Cerebellar cortex (tissue), 1 donor: ENCODE results near the gene AGBL4.

Experiments used
- DNase-seq: peaks from one replicate; pipeline ENCODE4 v3.0.0-alpha.2; 2015; ENCODE audit warnings: low spot score

Gene AGBL4

DNA sequence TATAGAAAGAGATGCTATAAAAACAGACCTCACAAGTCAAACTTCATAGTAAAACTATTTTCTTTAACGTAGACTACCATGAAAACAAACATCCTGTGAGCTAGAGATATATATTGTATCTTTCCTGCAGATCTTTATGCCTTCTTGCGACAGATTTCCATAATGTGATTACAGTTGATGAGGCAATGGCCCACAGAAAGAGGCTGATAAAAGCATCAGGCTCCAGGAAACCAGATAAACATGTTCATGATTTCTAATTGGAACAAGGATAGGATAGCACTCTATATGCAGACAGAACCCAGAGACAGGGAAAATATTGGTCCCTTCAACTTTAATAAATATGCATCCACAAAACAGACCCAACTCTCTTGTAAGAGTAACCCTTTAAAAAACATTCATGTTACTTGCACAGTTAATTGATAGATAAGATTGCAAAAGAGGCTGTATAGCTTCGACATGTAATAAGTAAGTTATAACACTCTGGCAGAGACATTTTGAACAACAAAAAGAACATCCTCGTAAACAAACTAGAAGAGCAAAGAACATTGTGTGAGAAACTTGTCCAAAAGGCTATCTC lies 329.4 kb downstream of the AGBL4 start:
- DNase-seq, result no peak

DNA sequence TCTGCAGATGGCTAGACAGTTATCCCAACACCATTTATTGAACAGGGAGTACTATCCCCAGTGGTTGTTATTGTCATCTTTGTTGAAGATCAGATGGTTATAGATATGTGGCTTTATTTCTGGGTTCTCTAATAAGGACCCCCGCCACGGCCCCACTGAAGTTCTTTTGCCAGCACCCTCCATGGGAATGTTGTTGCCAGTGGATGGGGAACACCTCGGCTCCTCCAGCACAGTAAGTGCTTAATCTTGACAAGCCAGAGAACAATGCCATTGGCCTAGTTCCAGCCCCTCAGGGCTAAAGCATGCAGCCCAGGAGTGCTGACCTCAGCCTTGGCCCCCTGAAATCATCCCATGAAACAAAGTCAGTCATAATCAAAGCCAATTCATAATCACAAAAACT lies 337.6 kb downstream of the AGBL4 start:
- DNase-seq, result no peak

DNA sequence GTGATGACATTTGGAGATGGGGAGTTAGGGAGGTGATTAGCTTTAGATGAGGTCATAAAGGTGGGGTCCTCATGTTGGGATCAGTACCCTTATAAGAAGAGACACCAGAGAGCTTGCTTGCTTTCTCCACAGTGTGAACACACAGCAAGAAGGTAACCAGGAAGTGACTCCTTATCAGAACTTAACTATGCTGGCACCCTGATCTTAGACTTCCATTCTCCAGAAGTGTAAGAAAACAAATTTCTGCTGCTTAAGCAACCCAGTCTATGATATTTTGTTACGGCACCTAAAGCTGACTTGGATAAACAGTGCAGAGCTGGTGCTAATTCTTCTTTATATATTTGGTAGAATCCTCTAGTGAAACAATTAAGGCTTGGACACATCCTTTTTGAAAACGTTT lies 346.0 kb downstream of the AGBL4 start:
- DNase-seq, result no peak

DNA sequence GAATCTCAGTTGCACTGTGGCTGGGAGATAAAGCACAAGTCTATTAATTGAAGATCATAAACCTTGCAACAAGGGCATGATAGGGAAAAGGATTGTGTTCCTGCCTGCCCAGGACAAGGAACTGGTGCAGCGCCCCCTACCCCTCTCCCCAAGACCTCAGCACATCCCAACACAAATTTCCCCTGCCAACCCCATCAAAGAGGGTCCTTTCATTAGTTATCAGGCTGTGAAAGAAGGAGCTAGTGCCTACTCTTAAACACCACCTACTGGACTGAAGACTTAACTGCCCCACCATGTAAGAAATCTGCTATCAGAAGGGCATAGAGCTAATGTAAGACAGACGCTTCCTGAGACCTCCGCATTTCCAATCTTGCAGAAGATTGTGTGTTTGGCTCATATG lies 372.6 kb downstream of the AGBL4 start:
- no peak for DNase-seq

DNA sequence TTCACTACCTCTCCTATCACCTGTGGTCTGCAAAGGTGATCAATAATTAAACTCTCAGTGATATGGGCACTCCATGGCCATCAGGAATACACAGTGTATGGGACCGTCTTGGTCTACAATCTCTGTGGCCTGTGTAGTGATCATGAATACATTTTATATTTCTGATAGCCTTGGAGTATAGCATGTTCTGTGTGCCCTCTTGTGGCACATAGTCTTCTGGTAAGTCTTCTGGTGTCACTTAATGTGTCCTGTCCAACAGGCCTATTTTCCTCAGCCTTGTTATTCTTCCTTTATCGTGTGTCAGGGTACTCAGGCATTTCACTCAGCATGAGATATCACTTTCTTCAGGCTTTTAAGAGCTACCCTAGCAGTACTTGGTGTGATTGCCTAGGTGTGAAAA lies 393.6 kb downstream of the AGBL4 start:
- DNase-seq, result no peak

DNA sequence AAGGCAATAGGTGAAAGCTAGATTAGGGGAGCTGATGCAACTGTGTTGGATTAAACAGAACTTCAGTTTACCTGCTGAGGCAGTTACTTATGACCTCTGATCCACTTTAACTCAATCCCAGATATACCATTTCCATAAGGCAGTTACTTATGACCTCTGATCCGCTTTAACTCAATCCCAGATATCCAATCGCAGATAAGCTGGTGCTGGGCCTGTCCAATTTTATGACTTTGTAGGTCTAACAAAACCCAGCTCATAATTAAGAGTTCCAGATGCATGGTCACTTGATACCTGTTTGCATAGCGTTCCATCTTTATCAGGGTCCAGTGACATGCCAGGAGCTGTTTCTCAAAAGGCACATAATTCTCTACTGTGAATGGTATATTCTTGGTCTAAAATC lies 396.0 kb downstream of the AGBL4 start:
- DNase-seq, result no peak

DNA sequence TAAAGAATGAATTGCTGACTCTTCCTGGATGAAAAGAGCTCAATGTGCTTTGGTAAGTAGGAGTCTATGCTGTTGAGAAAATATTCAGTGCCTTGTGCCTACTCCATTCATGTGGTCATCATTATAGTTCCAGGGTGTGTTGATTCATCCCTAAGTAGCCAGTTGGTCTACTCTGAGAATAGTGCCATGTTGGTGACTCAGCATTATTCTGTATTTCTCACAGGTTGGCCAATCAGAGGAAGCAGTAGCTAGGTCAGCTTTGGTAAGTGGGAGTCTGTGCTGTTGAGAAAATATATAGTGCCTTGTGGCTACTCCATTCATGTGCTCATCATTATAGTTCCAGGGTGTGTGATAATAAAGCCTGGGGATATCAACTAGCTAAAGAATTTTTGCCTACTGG lies 397.3 kb downstream of the AGBL4 start:
- no peak for DNase-seq

DNA sequence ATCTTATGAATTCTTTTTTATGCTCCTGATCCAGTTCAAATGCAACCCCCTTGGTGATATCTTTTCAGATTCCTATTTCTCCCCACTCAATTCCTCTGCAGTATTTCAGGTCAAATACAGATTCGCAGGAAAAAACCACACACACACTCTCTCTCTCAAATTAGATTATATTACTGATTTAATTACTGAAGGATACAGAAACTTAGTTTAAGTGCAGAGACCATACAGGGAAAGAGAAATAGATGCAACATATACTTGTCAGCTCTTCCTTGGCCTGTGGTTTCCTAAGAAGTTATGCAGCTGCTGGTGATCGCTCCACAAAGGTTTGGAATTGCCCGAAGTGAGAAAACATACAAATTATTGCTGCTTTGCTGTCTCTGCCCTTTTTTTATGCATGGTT lies 400.9 kb downstream of the AGBL4 start:
- DNase-seq, result no peak

DNA sequence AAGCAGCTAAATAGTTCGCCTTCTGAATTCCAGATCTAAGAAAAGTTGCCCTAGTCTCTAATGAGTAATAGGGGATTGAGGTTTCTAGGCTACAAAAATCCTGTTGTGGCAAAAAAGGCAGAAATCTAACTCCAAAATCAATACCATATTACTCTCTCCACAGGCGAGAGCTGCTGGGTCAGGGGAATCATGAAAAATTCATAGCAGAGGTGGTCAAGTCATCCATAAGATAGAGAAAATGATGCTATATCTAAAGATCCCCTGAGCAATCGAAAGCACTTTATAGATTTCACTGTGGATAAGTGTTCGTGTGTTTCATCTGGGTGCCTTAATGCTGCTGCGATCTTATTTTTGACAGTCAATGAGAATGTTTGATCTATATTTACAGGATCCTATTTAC lies 417.7 kb downstream of the AGBL4 start:
- no peak for DNase-seq

DNA sequence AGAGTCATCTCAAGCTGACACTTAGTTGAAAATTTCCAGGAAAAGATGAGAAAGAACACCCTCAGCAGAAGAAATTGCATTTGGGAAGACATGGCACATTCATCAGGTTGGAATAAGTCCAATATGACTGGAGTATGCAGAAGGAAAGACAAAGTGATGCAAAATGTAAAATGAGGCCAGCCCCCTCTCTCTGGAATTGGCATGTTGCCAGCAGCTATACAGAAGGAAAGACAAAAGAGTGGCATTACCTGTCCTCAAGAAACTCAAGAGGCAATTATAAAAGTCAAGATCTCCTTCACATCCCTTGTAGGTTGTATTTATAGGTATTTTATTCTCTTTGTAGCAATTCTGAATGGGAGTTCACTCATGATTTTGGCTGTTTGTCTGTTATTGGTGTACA lies 426.3 kb downstream of the AGBL4 start:
- DNase-seq, result no peak

DNA sequence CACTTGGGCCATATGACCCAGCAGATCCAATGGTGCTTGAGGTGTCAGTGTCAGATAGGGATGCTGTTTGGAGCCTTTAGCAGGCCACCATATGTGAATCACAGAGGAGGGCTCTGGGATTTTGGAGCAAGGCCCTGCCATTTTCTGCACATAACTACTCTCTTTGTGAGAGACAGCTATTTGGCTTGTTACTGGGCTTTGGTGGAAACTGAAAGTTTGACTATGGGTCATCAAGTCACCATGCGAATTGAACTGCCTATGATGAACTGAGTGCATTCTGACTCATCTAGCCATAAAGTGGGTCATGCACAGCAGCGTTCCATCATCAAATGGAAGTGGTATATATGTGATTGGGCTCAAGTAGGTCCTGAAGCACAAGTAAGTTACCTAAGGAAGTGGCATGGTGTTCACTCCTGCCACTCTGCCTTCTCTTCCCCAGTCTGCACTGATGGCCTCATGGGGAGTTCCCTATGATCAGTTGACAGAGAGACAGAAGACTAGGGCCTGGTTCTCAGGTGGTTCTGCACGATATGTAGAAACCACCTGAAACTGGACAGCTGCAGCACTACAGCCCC lies 447.3 kb downstream of the AGBL4 start:
- DNase-seq, result no peak

DNA sequence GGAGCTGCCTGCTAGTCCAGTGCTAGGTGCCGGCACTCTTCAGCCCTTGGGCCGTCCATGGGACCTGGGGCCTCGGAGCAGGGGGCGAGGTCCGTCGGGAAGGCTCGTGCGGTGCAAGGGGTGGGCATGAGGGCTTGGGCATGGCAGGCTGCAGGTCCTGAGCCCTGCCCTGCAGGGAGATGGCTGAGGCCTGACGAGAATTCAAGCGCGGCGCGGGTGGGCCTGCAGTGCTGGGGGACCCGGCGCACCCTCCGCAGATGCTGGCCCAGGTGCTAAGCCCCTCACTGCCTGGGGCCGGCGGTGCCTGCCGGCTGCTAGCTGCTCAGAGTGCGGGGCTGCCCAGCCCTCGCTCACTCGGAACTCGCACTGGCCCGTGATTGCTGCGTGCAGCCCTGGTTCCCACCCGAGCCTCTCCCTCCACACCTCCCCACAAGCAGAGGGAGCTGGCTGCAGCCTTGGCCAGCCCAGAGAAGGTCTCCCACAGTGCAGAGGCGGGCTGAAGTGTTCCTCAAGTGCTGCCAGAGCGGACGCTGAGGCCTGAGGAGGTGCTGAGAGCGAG lies 467.0 kb downstream of the AGBL4 start:
- DNase-seq, result no peak

DNA sequence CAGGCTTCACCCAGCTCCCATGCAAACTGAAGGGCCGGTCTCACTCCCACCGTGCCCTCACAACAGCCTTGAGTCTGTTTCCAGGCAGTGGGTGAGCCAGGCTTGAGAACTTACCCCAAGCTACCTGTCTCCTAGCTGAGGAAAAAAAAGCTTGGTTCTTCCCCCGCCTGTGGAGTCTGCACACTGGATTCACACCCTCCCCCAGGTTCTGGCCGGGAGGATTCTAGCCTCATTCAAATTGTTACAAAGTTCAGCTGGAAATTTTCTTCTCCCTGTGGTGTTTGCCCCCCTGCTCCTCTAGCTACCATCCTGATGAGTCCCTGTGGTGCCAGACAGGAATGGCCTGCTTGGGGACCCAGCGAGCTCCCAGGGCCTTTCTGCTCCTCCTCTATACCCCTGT lies 471.7 kb downstream of the AGBL4 start:
- no peak for DNase-seq

DNA sequence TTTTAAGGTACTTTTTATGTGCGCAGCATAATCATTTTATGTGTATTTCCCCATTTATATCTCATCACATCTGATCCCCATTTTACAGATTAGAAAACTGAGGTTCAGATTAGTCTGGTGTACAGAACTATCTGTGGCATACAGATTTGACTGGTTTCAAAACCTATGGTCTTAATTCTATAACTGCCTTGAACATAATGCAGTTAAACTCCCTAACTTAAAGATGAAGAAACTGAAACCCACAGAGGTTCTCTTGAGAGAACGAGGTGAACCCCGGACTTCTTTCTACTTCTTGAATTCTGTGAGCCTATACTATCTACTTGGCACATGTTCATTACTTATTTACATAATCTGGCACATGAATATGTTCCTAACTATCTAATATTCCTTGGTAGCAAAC lies 479.1 kb downstream of the AGBL4 start:
- DNase-seq, result no peak

DNA sequence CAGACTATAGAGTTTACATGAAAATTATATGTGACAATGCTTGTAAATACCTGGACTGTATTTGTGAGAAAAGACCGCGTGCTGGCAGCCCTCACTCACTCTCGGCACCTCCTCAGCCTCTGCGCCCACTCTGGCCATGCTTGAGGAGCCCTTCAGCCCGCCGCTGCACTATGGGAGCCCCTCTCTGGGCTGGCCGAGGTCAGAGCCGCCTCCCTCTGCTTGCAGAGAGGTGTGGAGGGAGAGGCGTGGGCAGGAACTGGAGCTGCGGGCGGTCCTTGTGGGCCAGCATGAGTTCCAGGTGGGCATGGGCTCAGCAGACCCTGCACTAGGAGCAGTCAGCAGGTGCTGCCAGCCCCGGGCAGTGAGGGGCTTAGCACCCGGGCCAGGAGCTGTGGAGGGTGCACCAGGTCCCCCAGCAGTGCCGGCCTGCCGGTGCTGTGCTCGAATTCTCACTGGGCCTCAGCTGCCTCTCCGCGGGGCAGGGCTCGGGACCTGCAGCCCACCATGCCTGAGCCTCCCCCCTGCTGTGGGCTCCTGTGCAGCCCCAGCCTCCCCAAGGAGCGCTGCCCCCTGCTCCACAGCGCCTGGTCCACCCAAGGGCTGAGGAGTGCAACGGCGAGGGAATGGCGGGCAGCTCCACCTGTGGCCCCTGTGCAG lies 482.5 kb downstream of the AGBL4 start:
- no peak for DNase-seq

DNA sequence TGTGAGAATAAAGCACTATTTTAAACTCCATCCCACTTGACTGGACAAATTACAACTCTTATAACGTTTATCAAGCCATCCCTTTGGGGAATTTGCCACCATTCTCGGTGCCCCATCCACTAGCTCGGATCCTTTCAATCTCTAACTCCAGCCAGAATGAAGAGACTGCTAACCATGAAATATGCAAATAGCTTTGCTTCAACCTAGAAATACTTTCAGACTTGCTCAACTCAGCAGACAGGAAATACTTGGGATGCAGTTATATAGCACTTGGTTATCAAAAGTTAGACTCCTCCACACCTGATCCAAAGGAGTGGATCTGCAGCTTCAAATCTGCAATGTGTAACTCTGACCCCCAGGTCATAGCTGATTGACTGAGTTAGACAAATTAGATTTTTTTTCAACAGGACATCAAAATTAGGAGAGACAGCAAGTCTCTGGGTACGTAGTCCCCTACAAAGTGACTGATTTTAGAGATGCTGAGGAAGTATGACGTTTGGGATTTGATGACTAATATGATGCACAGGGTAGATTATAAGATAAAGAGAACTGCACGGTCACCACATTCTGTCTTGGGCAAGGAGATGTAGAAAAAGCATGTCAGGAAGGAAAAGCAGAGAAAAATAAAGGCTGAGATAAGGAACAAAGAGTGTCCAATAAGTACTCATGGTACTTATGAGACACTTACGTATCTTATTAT lies 496.0 kb downstream of the AGBL4 start:
- no peak for DNase-seq

DNA sequence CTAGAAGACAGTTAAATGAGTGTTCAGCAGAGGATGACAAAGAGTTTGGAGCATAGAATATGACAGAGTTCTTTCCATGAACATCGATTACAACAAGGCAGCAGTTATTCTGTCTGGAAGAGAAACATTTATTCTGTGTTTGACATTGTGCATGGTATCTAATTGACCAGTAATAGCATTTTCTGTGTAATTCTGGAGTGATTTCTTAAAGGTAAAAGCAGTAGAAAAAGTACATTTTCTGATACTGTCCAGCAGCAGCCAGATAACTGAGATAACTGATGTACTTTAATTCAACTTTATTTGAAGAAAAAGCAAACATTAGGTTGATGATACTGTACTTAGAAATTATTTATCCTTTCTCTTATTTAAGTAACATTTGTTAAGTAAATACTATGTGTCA lies 497.1 kb downstream of the AGBL4 start:
- no peak for DNase-seq

DNA sequence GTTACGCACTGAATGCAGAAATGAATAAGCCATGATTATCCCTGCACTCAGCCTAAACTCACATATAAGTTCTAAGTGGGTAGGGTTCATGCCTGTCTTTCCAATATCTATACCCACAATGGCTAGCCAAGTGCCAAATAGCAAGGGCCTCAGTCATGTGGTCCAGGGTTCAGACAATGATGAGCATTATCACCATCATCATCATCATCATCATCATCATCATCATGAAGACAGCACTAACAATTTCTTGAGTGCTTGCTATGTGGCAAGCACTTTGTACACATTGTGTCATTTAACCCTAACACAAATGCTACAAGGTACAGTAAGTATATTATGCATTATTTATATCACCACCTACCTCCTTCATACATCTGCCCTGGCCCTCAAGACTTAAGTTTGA lies 500.0 kb downstream of the AGBL4 start:
- DNase-seq, result no peak

DNA sequence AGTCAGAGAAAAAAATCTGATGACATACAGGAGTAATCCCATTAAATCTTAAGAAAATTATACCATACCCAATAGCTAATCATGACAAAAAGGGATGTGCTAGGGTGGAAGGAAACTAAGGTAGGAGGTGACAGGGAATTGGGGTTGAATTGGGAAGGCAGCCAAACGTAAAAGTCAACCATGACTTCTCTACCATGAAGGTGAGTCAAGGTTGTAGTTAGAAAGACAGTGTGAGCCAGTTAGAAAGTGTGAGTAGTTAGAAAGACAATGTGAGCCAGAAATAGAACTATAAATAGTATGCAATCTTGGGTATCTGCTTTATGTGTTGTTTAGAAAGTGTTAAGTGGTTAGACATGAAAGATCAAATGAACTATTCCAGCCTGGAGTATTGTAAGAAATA lies 556.8 kb downstream of the AGBL4 start:
- DNase-seq, result no peak

DNA sequence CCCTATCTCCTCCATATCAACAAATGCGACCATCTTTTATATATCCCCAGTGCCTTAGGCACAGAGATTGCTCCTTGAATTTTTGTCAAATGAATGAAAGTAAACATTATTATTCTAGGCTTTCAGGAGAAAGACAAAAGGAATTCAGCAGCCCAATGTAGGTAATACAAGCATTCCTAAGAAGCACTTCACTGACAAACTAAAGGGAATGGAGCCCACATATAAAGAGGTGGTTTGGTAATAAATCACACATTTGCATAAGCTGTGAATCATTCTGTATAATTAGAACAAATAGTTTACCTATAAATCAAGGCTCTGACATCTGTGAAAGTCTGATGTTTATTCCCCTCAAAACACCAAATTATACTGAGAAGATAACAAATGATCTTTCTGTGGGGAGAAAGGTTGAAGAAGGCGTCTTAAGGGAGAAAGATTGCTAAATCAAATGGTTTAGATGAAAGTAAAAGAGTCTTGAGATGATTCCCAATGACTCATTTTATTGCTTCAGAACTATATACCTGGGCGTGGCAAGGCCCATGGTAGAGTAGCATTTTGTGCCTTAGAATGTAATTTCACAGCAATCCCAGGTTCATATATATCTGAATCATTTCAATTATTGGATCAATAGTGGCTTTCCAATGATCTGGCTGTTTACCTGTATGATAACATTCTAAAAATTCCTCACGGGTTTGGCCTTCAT lies 558.1 kb downstream of the AGBL4 start:
- DNase-seq, result no peak

DNA sequence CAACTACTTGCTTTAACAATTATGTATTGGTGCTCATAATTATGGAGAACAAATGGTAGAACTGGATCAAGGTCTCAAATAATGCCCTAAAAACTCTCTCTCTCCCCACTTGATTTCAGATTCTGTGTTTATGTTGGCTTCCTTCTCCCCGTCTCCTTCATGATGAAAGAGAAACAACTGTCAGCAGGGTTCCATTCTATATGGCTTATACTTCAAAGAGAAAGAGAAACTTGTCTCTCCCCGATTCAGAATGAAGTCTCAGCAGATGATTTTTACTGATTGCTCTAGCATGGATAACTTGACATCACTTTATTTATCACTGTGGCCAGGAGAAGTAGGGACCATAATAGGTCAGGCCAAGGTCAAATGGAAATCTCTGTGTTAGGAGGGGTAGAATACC lies 575.6 kb downstream of the AGBL4 start:
- DNase-seq, result no peak

DNA sequence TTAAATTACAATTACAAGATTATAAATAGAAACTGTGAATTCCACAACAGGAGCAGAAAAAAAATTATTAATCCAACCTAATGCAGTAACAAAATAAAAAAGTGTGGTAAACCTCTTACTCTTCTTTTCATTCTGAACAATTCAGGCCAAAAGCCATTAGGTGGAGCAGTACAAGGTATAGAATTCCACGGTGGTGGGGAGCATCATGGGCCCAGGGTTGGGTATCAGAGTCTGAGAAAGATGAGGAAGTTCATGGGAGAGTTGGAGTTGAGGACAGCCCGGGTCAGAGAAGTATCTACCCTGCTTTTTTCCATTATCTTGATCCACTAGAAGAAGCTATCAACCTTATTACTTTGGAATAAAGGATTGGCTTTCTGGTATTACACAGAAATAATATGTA lies 586.9 kb downstream of the AGBL4 start:
- no peak for DNase-seq

DNA sequence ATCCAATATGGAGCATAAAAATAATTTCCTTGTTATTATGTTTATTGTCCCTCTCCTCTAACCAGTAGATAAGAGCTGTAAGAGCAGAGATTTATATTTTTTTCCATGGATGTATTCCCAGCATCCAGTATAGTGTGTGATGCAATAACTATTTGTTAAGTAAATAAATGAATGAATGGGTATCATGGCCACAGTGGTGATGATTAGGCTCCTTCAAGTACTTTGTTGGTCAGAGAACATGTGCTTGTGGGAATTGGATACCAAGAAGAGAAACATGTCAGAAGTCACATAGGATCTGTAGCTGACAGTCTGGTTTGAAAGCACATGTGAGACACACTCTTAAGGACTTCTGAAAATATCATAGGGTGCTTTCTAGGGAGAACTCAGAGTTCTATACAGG lies 588.5 kb downstream of the AGBL4 start:
- no peak for DNase-seq
